ENCODE results near the gene DSC1. TPM values are rescaled to one million over a fixed set of nuclear protein-coding genes. Genes with fewer than 3 reads are reported as not detected.

DSC1 gene
- total RNA-seq, 1 experiment from 2014 or later = not detected

GRCh38 chr18:31171144-31171839 is 8.6 kb upstream of the DSC1 start:
- BruUV-seq (replicated peaks) = no TSS peak
- intact Hi-C loops (cut with micrococcal nuclease) = no loop called here
- H3K9ac ChIP-seq (ENCODE audit: low read length) = no peak overlapping the region
- ATAC-seq = no peak
- H3K4me1 ChIP-seq (ENCODE audit: control insufficient read depth in 1 of 2, insufficient read depth in 2 of 2, low read length in 2 of 2) = no peaks in the 10 kb centered on the region
- TF ChIP-seq POLR2A (IDR thresholded peaks at IDR 0.05; ENCODE audit: borderline replicate concordance, extremely low read depth, insufficient read depth, insufficient read length) = no peak
- TF ChIP-seq ELF1 (IDR thresholded peaks at IDR 0.05; ENCODE audit: borderline replicate concordance, low read depth) = no peak
- no peak for TF ChIP-seq RAD21 (IDR thresholded peaks at IDR 0.05; ENCODE audit: low read depth)
- no peak for TF ChIP-seq ATF3 (IDR thresholded peaks at IDR 0.05)
- no peak for DNase-seq (ENCODE audit: low read depth, low spot score)
- no peaks in the 10 kb centered on the region for H3K36me3 ChIP-seq (ENCODE audit: control insufficient read depth in 1 of 2, insufficient read depth in 2 of 2, low read length in 2 of 2)
- no peak overlapping the region for H3K27ac ChIP-seq (ENCODE audit: low read depth, low read length)
- H3K9me3 ChIP-seq (ENCODE audit: control insufficient read depth in 1 of 2, insufficient read depth in 1 of 2, low read depth in 1 of 2, low read length in 2 of 2) = no peaks in the 10 kb centered on the region
- no peaks in the 10 kb centered on the region for H3K79me2 ChIP-seq (ENCODE audit: insufficient read depth, low read length)
- no peak overlapping the region for H3K4me3 ChIP-seq (replicated peaks in 1 of 2; ENCODE audit: low read depth in 1 of 2, low read length in 2 of 2)
- ChIA-PET CTCF (interaction anchor here (0.7 kb wide), 1 partner anchor 35 kb away, joined by 3 read pairs; no protein-coding TSS in a partner anchor), RAD21 (ENCODE audit: low non-redundant PET in 1 of 2, low total read pairs in 2 of 2, uncharacterized antibody in 2 of 2, unreplicated experiment in 2 of 2) (no interaction called here), POLR2A (no interaction called here)
- H4K20me1 ChIP-seq (ENCODE audit: insufficient read depth) = no peaks in the 10 kb centered on the region
- no peak overlapping the region for H2AFZ ChIP-seq (ENCODE audit: low read depth, low read length, poor library complexity, severe bottlenecking)
- H3K4me2 ChIP-seq (ENCODE audit: low read length) = no peak overlapping the region
- no peaks in the 10 kb centered on the region for H3K9me2 ChIP-seq (ENCODE audit: insufficient read depth)
- no peaks in the 10 kb centered on the region for H3K27me3 ChIP-seq (ENCODE audit: insufficient read depth, low read length)

GRCh38 chr18:31170335-31170734 is 7.7 kb upstream of the DSC1 start:
- no peaks in the 10 kb centered on the region for H3K79me2 ChIP-seq (ENCODE audit: insufficient read depth, low read length)
- no peak overlapping the region for H3K27ac ChIP-seq (ENCODE audit: low read depth, low read length)
- no peak overlapping the region for H3K9ac ChIP-seq (ENCODE audit: low read length)
- H2AFZ ChIP-seq (ENCODE audit: low read depth, low read length, poor library complexity, severe bottlenecking) = no peak overlapping the region
- H3K4me2 ChIP-seq (ENCODE audit: low read length) = no peak overlapping the region
- no TSS peak for BruUV-seq (replicated peaks)
- ChIA-PET POLR2A (no interaction called here), RAD21 (ENCODE audit: low non-redundant PET in 1 of 2, low total read pairs in 2 of 2, uncharacterized antibody in 2 of 2, unreplicated experiment in 2 of 2) (no interaction called here), CTCF (no interaction called here)
- no peaks in the 10 kb centered on the region for H4K20me1 ChIP-seq (ENCODE audit: insufficient read depth)
- TF ChIP-seq JUND (IDR thresholded peaks at IDR 0.05) (no peak), CTCF (IDR thresholded peaks at IDR 0.05 in 2 of 3, conservative IDR thresholded peaks at IDR 0.05 in 1 of 3; ENCODE audit: borderline replicate concordance in 1 of 3, insufficient read depth in 1 of 3, low read depth in 2 of 3, low read length in 2 of 3) (peak in 1 of 3 experiments; percentile 25; a peak in 1 of 6 replicates)
- no peaks in the 10 kb centered on the region for H3K27me3 ChIP-seq (ENCODE audit: insufficient read depth, low read length)
- intact Hi-C loops (cut with micrococcal nuclease) = no loop called here
- no peaks in the 10 kb centered on the region for H3K9me2 ChIP-seq (ENCODE audit: insufficient read depth)
- H3K4me1 ChIP-seq (ENCODE audit: control insufficient read depth in 1 of 2, insufficient read depth in 2 of 2, low read length in 2 of 2) = no peaks in the 10 kb centered on the region
- no peaks in the 10 kb centered on the region for H3K36me3 ChIP-seq (ENCODE audit: control insufficient read depth in 1 of 2, insufficient read depth in 2 of 2, low read length in 2 of 2)
- no peak for DNase-seq (ENCODE audit: low read depth, low spot score)
- H3K9me3 ChIP-seq (ENCODE audit: control insufficient read depth in 1 of 2, insufficient read depth in 1 of 2, low read depth in 1 of 2, low read length in 2 of 2) = no peaks in the 10 kb centered on the region
- ATAC-seq = no peak
- H3K4me3 ChIP-seq (replicated peaks in 1 of 2; ENCODE audit: low read depth in 1 of 2, low read length in 2 of 2) = no peak overlapping the region

All from HCT116 (cell line).